ENCODE results near the gene RPUSD3. TPM values are rescaled to one million over a fixed set of nuclear protein-coding genes. Genes with fewer than 3 reads are reported as not detected.

The RPUSD3 gene
- total RNA-seq, 1 donor from 2014 or later = 14.6 TPM

DNA sequence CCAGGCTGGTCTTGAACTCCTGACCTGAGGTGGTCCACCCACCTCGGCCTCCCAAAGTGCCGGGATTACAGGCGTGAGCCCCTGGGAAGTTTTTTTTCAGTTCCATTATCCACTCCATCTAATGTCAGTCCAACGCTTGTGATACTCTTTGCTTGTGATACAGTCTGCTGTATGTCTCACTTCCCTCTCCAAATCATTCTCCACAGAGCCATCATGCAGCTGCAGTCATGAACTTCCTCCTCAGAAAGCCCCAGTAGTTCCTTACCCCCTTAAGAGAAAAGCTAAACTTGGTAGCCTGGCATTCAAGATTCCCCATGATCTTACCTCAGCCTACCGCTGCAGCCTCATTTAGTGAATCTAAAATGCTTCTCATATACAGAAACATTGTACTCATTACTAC lies 48.6 kb downstream of the RPUSD3 start:
- Histone ChIP-seq H3K4me3 (ENCODE audit: low read length in 3 of 3) (no peak overlapping the region), H3K9me3 (ENCODE audit: control insufficient read depth in 3 of 3, low read length in 3 of 3) (no peaks in the 10 kb centered on the region), H3K4me1 (ENCODE audit: control insufficient read depth in 3 of 3, insufficient read depth in 3 of 3, low read length in 3 of 3) (peaks cover 19 to 32% (median 27%) of the 10 kb centered on the region in 3 donors), H3K27me3 (ENCODE audit: control insufficient read depth in 3 of 3, insufficient read depth in 3 of 3, low read length in 3 of 3) (no peaks in the 10 kb centered on the region), H3K27ac (ENCODE audit: low read depth, low read length) (no peak overlapping the region), H3K9ac (ENCODE audit: low read depth in 1 of 3, low read length in 3 of 3) (peak overlapping the region in 1 of 3 donors; percentile 17), H3K36me3 (ENCODE audit: control insufficient read depth in 3 of 3, insufficient read depth in 3 of 3, low read length in 3 of 3) (peaks cover 21 to 35% (median 33%) of the 10 kb centered on the region in 3 donors)

DNA sequence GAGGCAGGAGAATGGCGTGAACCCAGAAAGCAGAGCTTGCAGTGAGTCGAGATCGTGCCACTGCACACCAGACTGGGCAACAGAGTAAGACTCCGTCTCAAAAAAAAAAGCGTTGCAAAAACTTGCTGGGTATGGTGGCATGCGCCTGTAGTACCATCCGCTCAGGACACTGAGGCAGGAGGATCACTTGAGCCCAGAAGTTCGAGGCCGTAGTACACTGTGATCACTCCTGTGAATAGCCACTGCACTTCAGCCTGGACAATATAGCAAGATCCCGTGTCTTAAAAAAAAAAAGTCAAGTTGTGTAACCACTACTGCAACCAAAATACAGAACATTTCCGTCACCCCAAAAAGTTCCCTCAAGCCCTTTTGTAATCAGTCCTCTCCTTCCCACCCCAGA lies 49.4 kb downstream of the RPUSD3 start:
- peaks cover 17 to 33% (median 33%) of the 10 kb centered on the region in 3 donors for H3K36me3 ChIP-seq (ENCODE audit: control insufficient read depth in 3 of 3, insufficient read depth in 3 of 3, low read length in 3 of 3)
- H3K27ac ChIP-seq (ENCODE audit: low read depth, low read length) = no peak overlapping the region
- peaks cover 19 to 32% (median 27%) of the 10 kb centered on the region in 3 donors for H3K4me1 ChIP-seq (ENCODE audit: control insufficient read depth in 3 of 3, insufficient read depth in 3 of 3, low read length in 3 of 3)
- no peaks in the 10 kb centered on the region for H3K9me3 ChIP-seq (ENCODE audit: control insufficient read depth in 3 of 3, low read length in 3 of 3)
- no peak overlapping the region for H3K9ac ChIP-seq (ENCODE audit: low read depth in 1 of 3, low read length in 3 of 3)
- no peak overlapping the region for H3K4me3 ChIP-seq (ENCODE audit: low read length in 3 of 3)
- no peaks in the 10 kb centered on the region for H3K27me3 ChIP-seq (ENCODE audit: control insufficient read depth in 3 of 3, insufficient read depth in 3 of 3, low read length in 3 of 3)

GRCh38 chr3:9793161-9793781 lies 50.5 kb downstream of the RPUSD3 start:
- Histone ChIP-seq H3K4me3 (ENCODE audit: low read length in 3 of 3) (peak overlapping the region; percentile 96 to 100 (median 97)), H3K4me1 (ENCODE audit: control insufficient read depth in 3 of 3, insufficient read depth in 3 of 3, low read length in 3 of 3) (peaks cover 19 to 32% (median 27%) of the 10 kb centered on the region in 3 donors), H3K36me3 (ENCODE audit: control insufficient read depth in 3 of 3, insufficient read depth in 3 of 3, low read length in 3 of 3) (peaks cover 20 to 29% (median 27%) of the 10 kb centered on the region in 3 donors), H3K9ac (ENCODE audit: low read depth in 1 of 3, low read length in 3 of 3) (peak overlapping the region; percentile 94 to 97 (median 97)), H3K9me3 (ENCODE audit: control insufficient read depth in 3 of 3, low read length in 3 of 3) (no peaks in the 10 kb centered on the region), H3K27me3 (ENCODE audit: control insufficient read depth in 3 of 3, insufficient read depth in 3 of 3, low read length in 3 of 3) (no peaks in the 10 kb centered on the region), H3K27ac (ENCODE audit: low read depth, low read length) (peak overlapping the region; percentile 96)

DNA sequence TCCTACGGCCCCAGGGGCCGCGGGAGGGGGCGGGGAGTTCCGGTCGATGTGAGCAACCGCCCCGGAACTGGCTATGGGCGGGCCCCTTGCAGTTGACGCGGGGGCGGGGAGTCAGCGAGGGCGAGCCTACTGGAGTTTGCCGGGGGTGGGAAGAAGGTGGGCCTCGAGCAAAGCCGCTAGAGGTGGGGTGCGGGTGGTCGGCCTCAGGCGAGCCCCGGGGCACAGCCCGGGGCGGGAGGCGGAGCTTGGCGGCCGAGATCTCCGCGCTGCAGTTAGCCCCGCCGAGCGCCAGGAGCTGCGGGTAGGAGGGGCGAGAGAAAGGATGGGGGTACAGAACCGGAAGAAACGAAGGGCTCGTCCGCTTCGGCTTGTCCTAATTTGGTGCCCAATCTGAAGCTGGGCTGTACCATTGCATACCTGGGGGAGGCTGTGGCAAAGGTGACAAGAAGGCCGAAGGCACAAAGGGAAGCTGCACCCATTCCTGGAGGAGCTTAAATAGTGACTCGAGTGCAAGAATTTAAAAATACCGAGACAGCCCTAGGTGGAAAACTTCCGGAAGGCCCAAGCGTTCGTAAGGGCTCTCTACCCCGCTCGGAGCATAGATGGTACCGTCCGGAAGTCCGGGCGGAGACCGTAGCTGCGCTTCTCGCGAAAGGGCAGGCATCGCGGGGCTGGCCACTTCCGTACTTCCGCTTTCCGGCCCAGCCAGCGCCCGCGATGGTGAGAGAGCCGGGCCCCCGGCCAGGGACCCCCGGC lies 51.2 kb downstream of the RPUSD3 start, which contains the start of the genes ARPC4 and TADA3:
Gene ARPC4 (plus strand): TSS at position 678 of the 756 bp plus-strand sequence. CDS start 40 bp downstream, at position 718.
Gene TADA3 (minus strand): TSS at position 69 of the 756 bp plus-strand sequence. CDS start 1,007 bp downstream, outside the sequence.
- H3K4me3 ChIP-seq (ENCODE audit: low read length in 3 of 3) = peak within 1 kb of the TSS; percentile 96 to 100 (median 97)
- peaks cover 14 to 25% (median 23%) of the 10 kb centered on the region in 3 donors for H3K36me3 ChIP-seq (ENCODE audit: control insufficient read depth in 3 of 3, insufficient read depth in 3 of 3, low read length in 3 of 3)
- no peaks in the 10 kb centered on the region for H3K9me3 ChIP-seq (ENCODE audit: control insufficient read depth in 3 of 3, low read length in 3 of 3)
- peak within 1 kb of the TSS; percentile 94 to 97 (median 97) for H3K9ac ChIP-seq (ENCODE audit: low read depth in 1 of 3, low read length in 3 of 3)
- peak within 1 kb of the TSS; percentile 96 for H3K27ac ChIP-seq (ENCODE audit: low read depth, low read length)
- H3K27me3 ChIP-seq (ENCODE audit: control insufficient read depth in 3 of 3, insufficient read depth in 3 of 3, low read length in 3 of 3) = no peaks in the 10 kb centered on the region
- H3K4me1 ChIP-seq (ENCODE audit: control insufficient read depth in 3 of 3, insufficient read depth in 3 of 3, low read length in 3 of 3) = peaks cover 19 to 32% (median 27%) of the 10 kb centered on the region in 3 donors

- H3K9ac ChIP-seq (ENCODE audit: low read depth in 1 of 3, low read length in 3 of 3) = peak overlapping the region; percentile 94 to 97 (median 97)
- no peaks in the 10 kb centered on the region for H3K9me3 ChIP-seq (ENCODE audit: control insufficient read depth in 3 of 3, low read length in 3 of 3)
- peak overlapping the region; percentile 96 to 100 (median 97) for H3K4me3 ChIP-seq (ENCODE audit: low read length in 3 of 3)
- peaks cover 19 to 32% (median 27%) of the 10 kb centered on the region in 3 donors for H3K4me1 ChIP-seq (ENCODE audit: control insufficient read depth in 3 of 3, insufficient read depth in 3 of 3, low read length in 3 of 3)
- no peaks in the 10 kb centered on the region for H3K27me3 ChIP-seq (ENCODE audit: control insufficient read depth in 3 of 3, insufficient read depth in 3 of 3, low read length in 3 of 3)
- peak overlapping the region; percentile 96 for H3K27ac ChIP-seq (ENCODE audit: low read depth, low read length)
- H3K36me3 ChIP-seq (ENCODE audit: control insufficient read depth in 3 of 3, insufficient read depth in 3 of 3, low read length in 3 of 3) = peaks cover 15 to 24% (median 23%) of the 10 kb centered on the region in 3 donors
These were observed 51.9 kb downstream of the RPUSD3 start for GRCh38 chr3:9791790-9792404.

- peaks cover 19 to 32% (median 27%) of the 10 kb centered on the region in 3 donors for H3K4me1 ChIP-seq (ENCODE audit: control insufficient read depth in 3 of 3, insufficient read depth in 3 of 3, low read length in 3 of 3)
- peak overlapping the region in 1 of 3 donors; percentile 97 for H3K4me3 ChIP-seq (ENCODE audit: low read length in 3 of 3)
- H3K27me3 ChIP-seq (ENCODE audit: control insufficient read depth in 3 of 3, insufficient read depth in 3 of 3, low read length in 3 of 3) = no peaks in the 10 kb centered on the region
- H3K36me3 ChIP-seq (ENCODE audit: control insufficient read depth in 3 of 3, insufficient read depth in 3 of 3, low read length in 3 of 3) = peaks cover 22 to 31% (median 31%) of the 10 kb centered on the region in 3 donors
- H3K9ac ChIP-seq (ENCODE audit: low read depth in 1 of 3, low read length in 3 of 3) = peak overlapping the region; percentile 7 to 97 (median 94)
- H3K27ac ChIP-seq (ENCODE audit: low read depth, low read length) = no peak overlapping the region
- H3K9me3 ChIP-seq (ENCODE audit: control insufficient read depth in 3 of 3, low read length in 3 of 3) = no peaks in the 10 kb centered on the region
These were observed 52.7 kb downstream of the RPUSD3 start for GRCh38 chr3:9791127-9791526.

Other genes starting within 250 kb of the RPUSD3 start
- gene MTMR14, start 194.5 kb downstream of the RPUSD3 start, total RNA-seq = 30.8 TPM
- gene CPNE9, start 140.2 kb downstream of the RPUSD3 start, total RNA-seq = 0.52 TPM
- 10.4 TPM for gene BRPF1, start 112.3 kb downstream of the RPUSD3 start, total RNA-seq
- 29.2 TPM for gene OGG1, start 94.1 kb downstream of the RPUSD3 start, total RNA-seq
- gene CAMK1, start 74.1 kb downstream of the RPUSD3 start, total RNA-seq = 23.0 TPM
- 27.1 TPM for gene TADA3, start 51.5 kb downstream of the RPUSD3 start, total RNA-seq
- 65.2 TPM for gene ARPC4, start 50.9 kb downstream of the RPUSD3 start, total RNA-seq
- gene TTLL3, start 33.7 kb downstream of the RPUSD3 start, total RNA-seq = 13.6 TPM
- 9.4 TPM for gene CIDEC, start 36.2 kb upstream of the RPUSD3 start, total RNA-seq
- 35.0 TPM for gene JAGN1, start 46.6 kb upstream of the RPUSD3 start, total RNA-seq
- gene IL17RE, start 58.8 kb upstream of the RPUSD3 start, total RNA-seq = not detected
- 12.5 TPM for gene IL17RC, start 73.1 kb upstream of the RPUSD3 start, total RNA-seq
- 12.0 TPM for gene CRELD1, start 89.8 kb upstream of the RPUSD3 start, total RNA-seq
- gene PRRT3, start 108.4 kb upstream of the RPUSD3 start, total RNA-seq = 0.52 TPM
- 27.1 TPM for gene EMC3, start 142.8 kb upstream of the RPUSD3 start, total RNA-seq
- gene FANCD2, start 182.4 kb upstream of the RPUSD3 start, total RNA-seq = 11.5 TPM